ENCODE data around the gene EXOC4.

The EXOC4 gene

GRCh38 chr7:133518718-133519117 is 265.8 kb downstream of the EXOC4 start:
- H3K36me3 ChIP-seq (ENCODE audit: insufficient read depth, low read length): no peaks in the 10 kb centered on the region
- H3K9me3 ChIP-seq (ENCODE audit: low read length): no peaks in the 10 kb centered on the region
- TF ChIP-seq, protein P1, sequence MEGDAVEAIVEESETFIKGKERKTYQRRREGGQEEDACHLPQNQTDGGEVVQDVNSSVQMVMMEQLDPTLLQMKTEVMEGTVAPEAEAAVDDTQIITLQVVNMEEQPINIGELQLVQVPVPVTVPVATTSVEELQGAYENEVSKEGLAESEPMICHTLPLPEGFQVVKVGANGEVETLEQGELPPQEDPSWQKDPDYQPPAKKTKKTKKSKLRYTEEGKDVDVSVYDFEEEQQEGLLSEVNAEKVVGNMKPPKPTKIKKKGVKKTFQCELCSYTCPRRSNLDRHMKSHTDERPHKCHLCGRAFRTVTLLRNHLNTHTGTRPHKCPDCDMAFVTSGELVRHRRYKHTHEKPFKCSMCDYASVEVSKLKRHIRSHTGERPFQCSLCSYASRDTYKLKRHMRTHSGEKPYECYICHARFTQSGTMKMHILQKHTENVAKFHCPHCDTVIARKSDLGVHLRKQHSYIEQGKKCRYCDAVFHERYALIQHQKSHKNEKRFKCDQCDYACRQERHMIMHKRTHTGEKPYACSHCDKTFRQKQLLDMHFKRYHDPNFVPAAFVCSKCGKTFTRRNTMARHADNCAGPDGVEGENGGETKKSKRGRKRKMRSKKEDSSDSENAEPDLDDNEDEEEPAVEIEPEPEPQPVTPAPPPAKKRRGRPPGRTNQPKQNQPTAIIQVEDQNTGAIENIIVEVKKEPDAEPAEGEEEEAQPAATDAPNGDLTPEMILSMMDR (IDR thresholded peaks at IDR 0.05; ENCODE audit: low read length): no peak
- TF ChIP-seq EZH2 (IDR thresholded peaks at IDR 0.05; ENCODE audit: borderline replicate concordance, low read length): no peak
- no peak overlapping the region for H2AFZ ChIP-seq (ENCODE audit: low read length)
- no peak overlapping the region for H3K27ac ChIP-seq (ENCODE audit: low read depth, low read length, poor library complexity, severe bottlenecking)
- H3F3A ChIP-seq (ENCODE audit: insufficient read depth, low read length): no peaks in the 10 kb centered on the region
- H3K27me3 ChIP-seq (ENCODE audit: insufficient read depth, low read length): no peaks in the 10 kb centered on the region
- H4K20me1 ChIP-seq (ENCODE audit: insufficient read depth, low read length): no peaks in the 10 kb centered on the region
- H3K79me2 ChIP-seq (ENCODE audit: insufficient read depth, low read length): no peaks in the 10 kb centered on the region
- no peaks in the 10 kb centered on the region for H3K4me1 ChIP-seq (ENCODE audit: insufficient read depth, low read length, severe bottlenecking)
- no peak overlapping the region for H3K9ac ChIP-seq (ENCODE audit: low read length)
- H3K4me3 ChIP-seq (ENCODE audit: low read depth, low read length, poor library complexity, severe bottlenecking): no peak overlapping the region
- no peak overlapping the region for H3K4me2 ChIP-seq (ENCODE audit: low read length)
- no peaks in the 10 kb centered on the region for H3K9me2 ChIP-seq (ENCODE audit: low read depth, low read length)

DNA sequence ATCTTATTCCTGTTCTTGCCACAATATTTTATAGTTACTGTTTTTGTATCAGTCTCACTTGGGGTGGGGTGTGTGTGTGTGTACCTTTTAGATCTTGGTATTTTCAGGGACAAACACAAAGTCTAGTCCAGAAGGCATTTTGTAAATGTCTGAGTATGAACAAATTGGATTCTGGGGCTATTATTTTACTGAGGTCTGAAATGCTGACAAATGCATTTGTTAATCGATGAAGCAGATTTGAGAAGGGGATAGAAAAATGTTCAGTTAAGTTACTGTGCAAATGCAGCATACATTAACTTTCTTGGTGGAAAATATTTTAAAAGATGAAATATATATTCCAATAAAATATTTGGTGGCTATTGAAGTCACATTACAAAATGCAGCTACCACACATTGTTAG is 267.4 kb downstream of the EXOC4 start:
- TF ChIP-seq EZH2 (IDR thresholded peaks at IDR 0.05; ENCODE audit: borderline replicate concordance, low read length): no peak
- TF ChIP-seq, protein P1 (IDR thresholded peaks at IDR 0.05; ENCODE audit: low read length): no peak
- H3K9ac ChIP-seq (ENCODE audit: low read length): no peak overlapping the region
- H3K4me2 ChIP-seq (ENCODE audit: low read length): no peak overlapping the region
- no peak overlapping the region for H3K27ac ChIP-seq (ENCODE audit: low read depth, low read length, poor library complexity, severe bottlenecking)
- H3K36me3 ChIP-seq (ENCODE audit: insufficient read depth, low read length): no peaks in the 10 kb centered on the region
- H2AFZ ChIP-seq (ENCODE audit: low read length): no peak overlapping the region
- H3K27me3 ChIP-seq (ENCODE audit: insufficient read depth, low read length): no peaks in the 10 kb centered on the region
- no peaks in the 10 kb centered on the region for H3K9me2 ChIP-seq (ENCODE audit: low read depth, low read length)
- H3K4me3 ChIP-seq (ENCODE audit: low read depth, low read length, poor library complexity, severe bottlenecking): no peak overlapping the region
- H3K9me3 ChIP-seq (ENCODE audit: low read length): no peaks in the 10 kb centered on the region
- no peaks in the 10 kb centered on the region for H3K79me2 ChIP-seq (ENCODE audit: insufficient read depth, low read length)
- no peaks in the 10 kb centered on the region for H4K20me1 ChIP-seq (ENCODE audit: insufficient read depth, low read length)
- no peaks in the 10 kb centered on the region for H3F3A ChIP-seq (ENCODE audit: insufficient read depth, low read length)
- H3K4me1 ChIP-seq (ENCODE audit: insufficient read depth, low read length, severe bottlenecking): no peaks in the 10 kb centered on the region

DNA sequence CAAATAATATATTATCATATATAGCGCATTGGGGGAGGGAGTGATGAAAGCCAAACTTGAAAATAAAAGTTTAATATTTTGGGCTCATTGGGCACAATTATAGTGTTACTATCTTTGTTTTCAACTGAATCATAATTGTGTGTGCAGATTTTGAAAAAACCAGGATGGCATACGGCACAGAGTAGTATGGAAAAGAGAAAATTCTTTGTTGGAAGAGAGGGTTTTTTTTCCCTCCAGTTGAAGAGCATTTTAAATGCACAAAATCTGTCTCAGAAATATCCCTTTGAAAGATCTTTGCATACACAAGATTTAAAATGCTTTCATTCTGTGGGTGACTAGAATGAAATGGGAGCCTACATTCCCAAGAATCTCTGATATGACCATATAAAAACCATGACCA is 269.6 kb downstream of the EXOC4 start:
- Histone ChIP-seq H3K4me3 (ENCODE audit: low read depth, low read length, poor library complexity, severe bottlenecking) (no peak overlapping the region), H3K4me1 (ENCODE audit: insufficient read depth, low read length, severe bottlenecking) (no peaks in the 10 kb centered on the region), H3K27me3 (ENCODE audit: insufficient read depth, low read length) (no peaks in the 10 kb centered on the region), H4K20me1 (ENCODE audit: insufficient read depth, low read length) (no peaks in the 10 kb centered on the region), H2AFZ (ENCODE audit: low read length) (no peak overlapping the region), H3K9me2 (ENCODE audit: low read depth, low read length) (no peaks in the 10 kb centered on the region), H3K9me3 (ENCODE audit: low read length) (no peaks in the 10 kb centered on the region), H3K9ac (ENCODE audit: low read length) (no peak overlapping the region), H3F3A (ENCODE audit: insufficient read depth, low read length) (no peaks in the 10 kb centered on the region), H3K27ac (ENCODE audit: low read depth, low read length, poor library complexity, severe bottlenecking) (no peak overlapping the region), H3K36me3 (ENCODE audit: insufficient read depth, low read length) (no peaks in the 10 kb centered on the region), H3K4me2 (ENCODE audit: low read length) (no peak overlapping the region), H3K79me2 (ENCODE audit: insufficient read depth, low read length) (no peaks in the 10 kb centered on the region)
- TF ChIP-seq, protein P1 (IDR thresholded peaks at IDR 0.05; ENCODE audit: low read length): no peak
- no peak for TF ChIP-seq EZH2 (IDR thresholded peaks at IDR 0.05; ENCODE audit: borderline replicate concordance, low read length)

All from OCI-LY1 (cell line).